GM12873 (cell line): ENCODE results near the gene TOP3B.

Source experiments
- TF ChIP-seq, protein P1 (sequence below): IDR thresholded peaks from 2 replicates; pipeline ENCODE4 v1.5.1; 2012; ENCODE audit warnings: low read depth, mild to moderate bottlenecking, moderate library complexity, low read length, control low read depth; ENCODE audit not compliant: insufficient read depth; ENCODE audit errors: missing control alignments

The TOP3B gene, protein sequence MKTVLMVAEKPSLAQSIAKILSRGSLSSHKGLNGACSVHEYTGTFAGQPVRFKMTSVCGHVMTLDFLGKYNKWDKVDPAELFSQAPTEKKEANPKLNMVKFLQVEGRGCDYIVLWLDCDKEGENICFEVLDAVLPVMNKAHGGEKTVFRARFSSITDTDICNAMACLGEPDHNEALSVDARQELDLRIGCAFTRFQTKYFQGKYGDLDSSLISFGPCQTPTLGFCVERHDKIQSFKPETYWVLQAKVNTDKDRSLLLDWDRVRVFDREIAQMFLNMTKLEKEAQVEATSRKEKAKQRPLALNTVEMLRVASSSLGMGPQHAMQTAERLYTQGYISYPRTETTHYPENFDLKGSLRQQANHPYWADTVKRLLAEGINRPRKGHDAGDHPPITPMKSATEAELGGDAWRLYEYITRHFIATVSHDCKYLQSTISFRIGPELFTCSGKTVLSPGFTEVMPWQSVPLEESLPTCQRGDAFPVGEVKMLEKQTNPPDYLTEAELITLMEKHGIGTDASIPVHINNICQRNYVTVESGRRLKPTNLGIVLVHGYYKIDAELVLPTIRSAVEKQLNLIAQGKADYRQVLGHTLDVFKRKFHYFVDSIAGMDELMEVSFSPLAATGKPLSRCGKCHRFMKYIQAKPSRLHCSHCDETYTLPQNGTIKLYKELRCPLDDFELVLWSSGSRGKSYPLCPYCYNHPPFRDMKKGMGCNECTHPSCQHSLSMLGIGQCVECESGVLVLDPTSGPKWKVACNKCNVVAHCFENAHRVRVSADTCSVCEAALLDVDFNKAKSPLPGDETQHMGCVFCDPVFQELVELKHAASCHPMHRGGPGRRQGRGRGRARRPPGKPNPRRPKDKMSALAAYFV

DNA sequence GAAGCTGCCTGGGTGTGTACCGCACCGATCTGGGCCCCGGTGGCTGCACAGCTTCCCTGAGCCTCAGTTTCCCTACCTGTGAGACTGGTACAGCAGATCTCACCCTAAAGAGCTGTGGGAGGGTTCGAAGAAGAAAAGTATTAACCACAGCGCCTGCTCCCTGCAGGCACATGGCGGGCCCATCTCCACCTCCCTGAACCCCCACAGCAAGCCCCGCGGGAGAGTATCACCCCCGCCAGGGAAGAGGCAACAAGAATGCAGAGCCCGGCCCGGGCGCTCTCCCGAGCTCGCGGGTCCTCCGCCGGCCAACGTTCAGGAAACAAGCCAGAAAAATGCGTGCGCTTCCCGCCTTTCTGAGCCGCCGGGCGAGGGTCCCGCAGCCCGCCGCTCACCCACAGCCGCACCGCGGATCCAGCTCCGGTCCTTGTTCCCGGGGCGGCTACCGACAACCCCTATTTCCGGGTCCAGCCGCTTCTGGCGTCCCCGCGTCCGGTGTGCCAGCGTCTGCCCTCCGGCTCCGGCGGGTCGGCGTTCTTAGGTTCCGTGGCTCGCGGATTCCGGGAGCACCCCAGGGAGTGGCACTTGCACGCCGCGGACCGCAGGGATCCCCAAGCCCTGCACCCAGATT is at the start of gene TOP3B:
Gene TOP3B (minus strand): TSS at position 450 of the 628 bp plus-strand sequence. CDS start 7,078 bp downstream, outside the sequence.
- TF ChIP-seq, protein P1, sequence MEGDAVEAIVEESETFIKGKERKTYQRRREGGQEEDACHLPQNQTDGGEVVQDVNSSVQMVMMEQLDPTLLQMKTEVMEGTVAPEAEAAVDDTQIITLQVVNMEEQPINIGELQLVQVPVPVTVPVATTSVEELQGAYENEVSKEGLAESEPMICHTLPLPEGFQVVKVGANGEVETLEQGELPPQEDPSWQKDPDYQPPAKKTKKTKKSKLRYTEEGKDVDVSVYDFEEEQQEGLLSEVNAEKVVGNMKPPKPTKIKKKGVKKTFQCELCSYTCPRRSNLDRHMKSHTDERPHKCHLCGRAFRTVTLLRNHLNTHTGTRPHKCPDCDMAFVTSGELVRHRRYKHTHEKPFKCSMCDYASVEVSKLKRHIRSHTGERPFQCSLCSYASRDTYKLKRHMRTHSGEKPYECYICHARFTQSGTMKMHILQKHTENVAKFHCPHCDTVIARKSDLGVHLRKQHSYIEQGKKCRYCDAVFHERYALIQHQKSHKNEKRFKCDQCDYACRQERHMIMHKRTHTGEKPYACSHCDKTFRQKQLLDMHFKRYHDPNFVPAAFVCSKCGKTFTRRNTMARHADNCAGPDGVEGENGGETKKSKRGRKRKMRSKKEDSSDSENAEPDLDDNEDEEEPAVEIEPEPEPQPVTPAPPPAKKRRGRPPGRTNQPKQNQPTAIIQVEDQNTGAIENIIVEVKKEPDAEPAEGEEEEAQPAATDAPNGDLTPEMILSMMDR: no peak

GRCh38 chr22:22031183-22031945 is 48.8 kb upstream of the TOP3B start:
- TF ChIP-seq, protein P1: no peak

DNA sequence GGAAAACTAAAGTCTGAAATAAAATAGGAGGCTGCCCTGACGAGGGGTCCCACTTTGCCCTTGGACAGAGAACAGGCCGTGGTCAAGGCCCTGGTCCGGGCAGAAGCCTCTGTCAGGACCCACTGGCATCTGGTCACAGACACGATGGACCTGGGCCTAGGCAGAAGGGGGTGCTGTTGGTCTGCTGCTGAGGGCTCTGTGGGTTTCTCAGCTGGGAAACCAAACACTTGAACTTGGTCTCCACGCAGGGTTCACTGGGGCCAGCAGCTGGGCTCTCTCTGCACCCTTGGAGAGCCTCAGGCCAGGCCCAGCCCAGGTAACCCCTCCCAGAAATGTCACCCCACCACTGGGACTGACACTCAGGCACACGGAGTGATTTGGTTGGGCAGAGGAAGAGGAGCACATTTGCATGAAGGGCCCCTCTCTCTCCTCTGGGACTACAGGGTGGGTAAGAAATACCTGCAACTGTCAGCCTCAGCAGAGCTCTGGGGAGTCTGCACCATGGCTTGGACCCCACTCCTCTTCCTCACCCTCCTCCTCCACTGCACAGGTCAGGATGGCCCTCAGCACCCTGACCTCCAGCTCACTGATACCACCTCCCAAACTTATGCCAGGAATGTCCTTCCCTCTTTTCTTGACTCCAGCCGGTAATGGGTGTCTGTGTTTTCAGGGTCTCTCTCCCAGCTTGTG is 48.1 kb upstream of the TOP3B start:
- TF ChIP-seq, protein P1: peak; percentile 91

DNA sequence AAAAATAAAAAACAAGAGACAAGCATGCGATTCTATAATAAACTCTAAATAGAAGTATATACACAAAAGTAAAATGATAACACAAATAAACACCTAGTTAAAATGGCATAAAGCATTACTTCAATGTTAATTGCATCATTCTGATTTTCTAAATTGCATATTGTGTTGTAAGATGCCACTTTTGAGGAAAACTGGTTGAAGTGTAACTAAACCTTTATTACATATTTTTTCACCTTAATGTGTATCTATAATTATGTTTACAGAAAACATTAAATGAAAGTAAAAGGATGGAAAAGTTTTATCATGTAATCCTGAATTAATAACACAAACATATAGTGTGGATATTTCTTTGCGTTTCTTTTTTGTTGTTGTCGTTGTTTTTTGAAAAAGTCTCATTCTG is 45.4 kb upstream of the TOP3B start:
- TF ChIP-seq, protein P1: no peak

GRCh38 chr22:22026157-22026831 is 43.7 kb upstream of the TOP3B start:
- TF ChIP-seq, protein P1: no peak
